GM12878 (cell line): ENCODE measurements around the gene RAB31. TPM values are rescaled to one million over a fixed set of nuclear protein-coding genes. Genes with fewer than 3 reads are reported as not detected.
"Not testable (repeated sequence)": the region's sequence is repeated elsewhere in the genome, so short reads cannot be mapped to it uniquely, and the experiment has no call there.

Experiments
- ATAC-seq: fragments of 200-7000 bp; cut with Tn5 transposase; 3 replicates; pipeline ENCODE4 v1.9.1; 2020; ENCODE audit warnings: mild to moderate bottlenecking, moderate library complexity
- BruUV-seq: library from RNA; stranded (reverse); fragments of 400-500 nt; replicated peaks from 2 replicates; lab custom pipeline; 2021; lab: Mats Ljungman, UMichigan
- CTCF ChIA-PET: fragments of 300-600 bp; sonication (Branson Sonifier 250); formaldehyde crosslinking; extraction: SDS; loops from one replicate; lab custom pipeline; 2021; ENCODE audit warnings: inconsistent platforms; lab: Yijun Ruan, JAX
- POLR2A ChIA-PET: fragments of 350-600 bp; formaldehyde crosslinking; extraction: SDS; loops from one replicate; lab custom pipeline; 2021; ENCODE audit warnings: inconsistent platforms; lab: Charles Lee
- RAD21 ChIA-PET: fragments of 300-600 bp; sonication (Branson Sonifier 250); formaldehyde crosslinking; loops from one replicate; lab custom pipeline; 2023; ENCODE audit warnings: antibody characterized with exemption; ENCODE audit not compliant: unreplicated experiment; lab: Charles Lee
- SMC1A ChIA-PET: fragments of 300-600 bp; sonication (Branson Sonifier 250); formaldehyde crosslinking; loops from one replicate; lab custom pipeline; 2023; ENCODE audit not compliant: unreplicated experiment, uncharacterized antibody; lab: Charles Lee
- DNase-seq: peaks from one replicate; pipeline ENCODE4 v3.0.0-alpha.2; 2011; ENCODE audit warnings: low read depth, low spot score
- FAIRE-seq: peaks from 3 replicates; lab custom pipeline; 2011; peaks lifted over from hg19 to GRCh38; lab: Jason Lieb, UNC
- H2AFZ ChIP-seq: 2 replicates; pipeline ENCODE4 v1.6.0; 2011; ENCODE audit warnings: low read depth, low read length, control low read depth; ENCODE audit not compliant: control insufficient read depth
- H3K27ac ChIP-seq: 2 replicates; pipeline ENCODE4 v1.5.1; 2011; ENCODE audit warnings: control low read depth; ENCODE audit not compliant: control insufficient read depth, insufficient read depth
- H3K27me3 ChIP-seq, 2 experiments: replicated peaks in 1 of 2; 2 replicates each; pipeline versions ENCODE4 v1.6.0 to v1.6.1; 2011; ENCODE audit warnings: low read length in 1 of 2; ENCODE audit not compliant: control insufficient read depth in 2 of 2, insufficient read depth in 2 of 2
- H3K36me3 ChIP-seq, 2 experiments: 2 replicates each; pipeline ENCODE4 v1.5.1; 2011; ENCODE audit warnings: low read length in 1 of 2; ENCODE audit not compliant: control insufficient read depth in 2 of 2, insufficient read depth in 2 of 2
- H3K4me1 ChIP-seq: 2 replicates; pipeline ENCODE4 v1.6.1; 2011; ENCODE audit warnings: mild to moderate bottlenecking, low read length, moderate library complexity, mixed read lengths; ENCODE audit not compliant: control insufficient read depth, insufficient read depth
- H3K4me2 ChIP-seq: 2 replicates; pipeline ENCODE4 v1.6.0; 2011; ENCODE audit warnings: control low read depth; ENCODE audit not compliant: control insufficient read depth, insufficient read depth
- H3K4me3 ChIP-seq: fragments of 200-600 bp; sonication (generic); 2 replicates; pipeline ENCODE4 v1.5.1; 2016
- H3K79me2 ChIP-seq: 2 replicates; pipeline ENCODE4 v1.6.0; 2011; ENCODE audit warnings: low read length; ENCODE audit not compliant: control insufficient read depth, insufficient read depth
- H3K9ac ChIP-seq: 2 replicates; pipeline ENCODE4 v1.8.0; 2011; ENCODE audit warnings: low read length, control low read depth, mixed read lengths; ENCODE audit not compliant: control insufficient read depth, insufficient read depth
- H3K9me3 ChIP-seq: replicated peaks from 3 replicates; pipeline ENCODE4 v1.5.1; 2011; ENCODE audit warnings: mild to moderate bottlenecking, low read length; ENCODE audit not compliant: control insufficient read depth, insufficient read depth
- H4K20me1 ChIP-seq: 2 replicates; pipeline ENCODE4 v1.6.0; 2011; ENCODE audit not compliant: control insufficient read depth, insufficient read depth
- JUNB ChIP-seq: IDR thresholded peaks from 2 replicates; pipeline ENCODE4 v1.6.1; 2016; ENCODE audit warnings: antibody characterized with exemption, mild to moderate bottlenecking
- WGBS: methylation state at CpG from one replicate; pipeline ENCODE4 v1.1.6; 2016; ENCODE audit warnings: low lambda C conversion rate; ENCODE audit not compliant: insufficient replicate concordance, insufficient coverage; ENCODE audit errors: missing lambda C conversion rate; 5-methylcytosine and 5-hydroxymethylcytosine counted together
- in situ Hi-C: fragments of 300-500 bp; cut with MboI; formaldehyde crosslinking; loops from 9 replicates; pipeline ENCODE4 v1.14.3; 2018; ENCODE audit warnings: mixed read lengths
- intact Hi-C: fragments of 100-400 bp; cut with micrococcal nuclease; formaldehyde crosslinking; loops from one replicate; pipeline ENCODE4 v1.14.2; 2022; ENCODE audit not compliant: unreplicated experiment
- polyA plus RNA-seq, 11 experiments: library from polyadenylated mRNA; depleted of rRNA in 4 of 11; unstranded in 6 of 11; stranded (reverse) in 5 of 11; fragments of >200 nt; fragmentation: Nextera tagmentation in 4 of 11; fragmentation: Illumina TruSeq in 1 of 11; extraction: Ambion mirVana in 4 of 11; extraction: Trizol in 1 of 11; gene quantifications; 1 replicate in 1 of 11; 2 replicates in 10 of 11; pipeline versions ENCODE4 v1.2.1 to v1.2.3, GENCODE V29; 2011 to 2016; ENCODE audit warnings: inconsistent platforms in 2 of 11, missing spikeins in 2 of 11, low read depth in 1 of 11
- total RNA-seq, 4 experiments: library from RNA; depleted of rRNA in 3 of 4; stranded (reverse); fragments of >200 nt in 3 of 4; fragmentation: Illumina TruSeq in 1 of 4; extraction: Trizol in 1 of 4; gene quantifications; 2 replicates each; pipeline versions ENCODE4 v1.2.1 to v1.2.3, GENCODE V29; 2013 to 2021

Gene RAB31
- total and polyA plus RNA-seq, 10 of the 15 experiments (the other 5 are each of a cell fraction or from before 2014, with no cell fraction given) = 0.80 to 23.3 (median 12.2) TPM

GRCh38 chr18:9902264-9902663 lies 194.2 kb downstream of the RAB31 start:
- ATAC-seq, H3K9me3 ChIP-seq, H3K9ac ChIP-seq, BruUV-seq, CTCF ChIA-PET, RAD21 ChIA-PET, POLR2A ChIA-PET, H3K27me3 ChIP-seq, H3K4me2 ChIP-seq, FAIRE-seq, H3K4me1 ChIP-seq, H3K4me3 ChIP-seq, H4K20me1 ChIP-seq, H2AFZ ChIP-seq, SMC1A ChIA-PET, intact Hi-C loops, DNase-seq, H3K79me2 ChIP-seq, H3K27ac ChIP-seq, H3K36me3 ChIP-seq: not testable (repeated sequence)
- in situ Hi-C loops = loop anchor here (25.0 kb wide), 2 partner anchors 290 to 1290 kb away; partner anchors contain the start of genes PPP4R1 and RAB12
- 75% methylated on average over 14 of the region's 14 CpGs for WGBS

GRCh38 chr18:9902832-9903231 lies 194.7 kb downstream of the RAB31 start:
- ATAC-seq = no peak
- H3K36me3 ChIP-seq = no peaks in the 10 kb centered on the region
- H3K9ac ChIP-seq = no peak overlapping the region
- CTCF ChIA-PET = no interaction called here
- in situ Hi-C loops = loop anchor here (25.0 kb wide), 2 partner anchors 291 to 1291 kb away; partner anchors contain the start of genes PPP4R1 and RAB12
- WGBS = 88% methylated on average over 10 of the region's 10 CpGs
- no peaks in the 10 kb centered on the region; a peak in 1 of 4 replicates for H3K27me3 ChIP-seq
- no peak for DNase-seq
- no peaks in the 10 kb centered on the region for H4K20me1 ChIP-seq
- BruUV-seq = no TSS peak
- no peak for FAIRE-seq
- no peak overlapping the region for H3K27ac ChIP-seq
- TF ChIP-seq JUNB = no peak
- H3K79me2 ChIP-seq = no peaks in the 10 kb centered on the region
- no peaks in the 10 kb centered on the region for H3K9me3 ChIP-seq
- intact Hi-C loops = no loop called here
- SMC1A ChIA-PET = no interaction called here
- no peak overlapping the region for H3K4me2 ChIP-seq
- H3K4me1 ChIP-seq = no peaks in the 10 kb centered on the region
- H2AFZ ChIP-seq = no peak overlapping the region
- H3K4me3 ChIP-seq = no peak overlapping the region
- POLR2A ChIA-PET = no interaction called here
- RAD21 ChIA-PET = no interaction called here
